HG02798 (cell line): ENCODE measurements around the gene OLAH.
A peak's percentile ranks its signal among the peaks of the same experiment; 100 is the strongest.

ENCODE experiments used
- ATAC-seq: cut with Tn5 transposase; IDR thresholded peaks from one replicate; pipeline ENCODE4 v1.9.1; 2021; ENCODE audit warnings: mild to moderate bottlenecking; ENCODE audit not compliant: unreplicated experiment, poor library complexity

OLAH gene

GRCh38 chr10:15068802-15069201 is 25.1 kb downstream of the OLAH start:
- no peak for ATAC-seq

- ATAC-seq = no peak
Measured at GRCh38 chr10:15069230-15069629, 25.5 kb downstream of the OLAH start.

- ATAC-seq = no peak
Measured at GRCh38 chr10:15072358-15072757, 28.6 kb downstream of the OLAH start.

- ATAC-seq = no peak
Measured at GRCh38 chr10:15075421-15075820, 31.7 kb downstream of the OLAH start.

GRCh38 chr10:15083674-15084501 is 40.1 kb downstream of the OLAH start:
- no peak for ATAC-seq

- no peak for ATAC-seq
Measured at GRCh38 chr10:15084502-15084922, 40.8 kb downstream of the OLAH start.

GRCh38 chr10:15088428-15089261 is 44.9 kb downstream of the OLAH start, which contains the start of gene ACBD7:
TSS of gene ACBD7 (minus strand) at chr10:15088776. CDS start at chr10:15088728, 48 bp downstream.
- ATAC-seq = peak; percentile 99

- no peak for ATAC-seq
Measured at GRCh38 chr10:15091418-15091817, 47.7 kb downstream of the OLAH start.

- no peak for ATAC-seq
Measured at GRCh38 chr10:15092855-15093408, 49.2 kb downstream of the OLAH start.

GRCh38 chr10:15096661-15097010 is 52.9 kb downstream of the OLAH start:
- ATAC-seq = peak; percentile 16

GRCh38 chr10:15097011-15097812 is 53.5 kb downstream of the OLAH start, which contains the start of gene RPP38:
TSS of gene RPP38 (plus strand) at chr10:15097355. CDS start at chr10:15103315, 5,960 bp downstream.
- peak; percentile 89 for ATAC-seq

GRCh38 chr10:15099886-15100285 is 56.1 kb downstream of the OLAH start:
- ATAC-seq = no peak

- ATAC-seq = no peak
Measured at GRCh38 chr10:15103513-15103912, 59.8 kb downstream of the OLAH start.

GRCh38 chr10:15106352-15107013 is 62.7 kb downstream of the OLAH start:
- ATAC-seq = peak; percentile 82

GRCh38 chr10:15112657-15113056 is 68.9 kb downstream of the OLAH start:
- no peak for ATAC-seq

GRCh38 chr10:15113766-15114165 is 70.0 kb downstream of the OLAH start:
- no peak for ATAC-seq

- no peak for ATAC-seq
Measured at GRCh38 chr10:15116225-15116624, 72.5 kb downstream of the OLAH start.

- no peak for ATAC-seq
Measured at GRCh38 chr10:15118615-15119014, 74.9 kb downstream of the OLAH start.

- ATAC-seq = no peak
Measured at GRCh38 chr10:15120523-15120922, 76.8 kb downstream of the OLAH start.

- no peak for ATAC-seq
Measured at GRCh38 chr10:15121707-15122106, 78.0 kb downstream of the OLAH start.
